Mesodermal cell (in vitro differentiated cells): ENCODE results near the gene KDM4B.

Source experiments
- H3K27ac ChIP-seq: 2 replicates; pipeline ENCODE4 v1.7.0; 2013; ENCODE audit warnings: mild to moderate bottlenecking, low read depth, low read length, moderate library complexity; ENCODE audit not compliant: severe bottlenecking
- H3K36me3 ChIP-seq: 2 replicates; pipeline ENCODE4 v1.7.1; 2013; ENCODE audit warnings: mild to moderate bottlenecking, low read length, moderate library complexity; ENCODE audit not compliant: control insufficient read depth, insufficient read depth
- H3K4me1 ChIP-seq: one replicate; pipeline ENCODE4 v1.7.1; 2013; ENCODE audit warnings: mild to moderate bottlenecking, low read length; ENCODE audit not compliant: insufficient read depth, control insufficient read depth, poor library complexity, severe bottlenecking
- H3K4me3 ChIP-seq: 2 replicates; pipeline ENCODE4 v1.7.0; 2013; ENCODE audit warnings: low read length, control low read depth, mild to moderate bottlenecking; ENCODE audit not compliant: insufficient read depth, poor library complexity, severe bottlenecking; ENCODE audit errors: extremely low read depth
- H3K9me3 ChIP-seq: 2 replicates; pipeline ENCODE4 v1.7.1; 2013; ENCODE audit warnings: mild to moderate bottlenecking, low read length, moderate library complexity; ENCODE audit not compliant: control insufficient read depth
- WGBS, 2 experiments: methylation state at CpG; one replicate each; pipeline ENCODE4 v1.1.5; 2013; ENCODE audit warnings: missing lambda C conversion rate in 2 of 2; ENCODE audit not compliant: insufficient coverage in 2 of 2; 5-methylcytosine and 5-hydroxymethylcytosine counted together

KDM4B gene

DNA sequence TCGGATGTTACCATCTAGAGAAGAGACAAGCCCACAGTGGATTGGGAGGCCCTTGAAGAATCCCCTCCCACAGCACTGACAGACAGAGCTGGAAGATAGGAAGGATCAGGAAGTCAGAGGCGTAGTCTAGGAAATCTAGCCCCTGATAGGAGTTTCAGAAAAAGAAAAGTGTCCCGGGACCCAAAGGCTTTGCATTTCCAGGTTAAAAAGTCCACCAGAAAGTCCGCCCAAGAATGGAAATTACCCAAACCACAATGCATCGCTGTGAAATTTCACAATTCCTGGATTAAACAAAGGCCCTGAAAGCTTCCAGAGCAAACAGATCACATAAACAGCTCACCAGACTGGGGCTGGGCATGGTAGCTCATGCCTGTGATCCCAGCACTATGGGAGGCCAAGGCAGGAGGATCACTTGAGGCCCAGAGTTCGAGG lies 146.9 kb downstream of the KDM4B start:
- Histone ChIP-seq H3K36me3 (peaks cover 46% of the 10 kb centered on the region), H3K4me1 (peaks cover 19% of the 10 kb centered on the region), H3K27ac (no peak overlapping the region), H3K4me3 (no peak overlapping the region), H3K9me3 (peaks cover 6% of the 10 kb centered on the region)
- 87 to 92% methylated on average over 5 of the region's 6 CpGs for whole genome bisulfite sequencing, 2 experiments

DNA sequence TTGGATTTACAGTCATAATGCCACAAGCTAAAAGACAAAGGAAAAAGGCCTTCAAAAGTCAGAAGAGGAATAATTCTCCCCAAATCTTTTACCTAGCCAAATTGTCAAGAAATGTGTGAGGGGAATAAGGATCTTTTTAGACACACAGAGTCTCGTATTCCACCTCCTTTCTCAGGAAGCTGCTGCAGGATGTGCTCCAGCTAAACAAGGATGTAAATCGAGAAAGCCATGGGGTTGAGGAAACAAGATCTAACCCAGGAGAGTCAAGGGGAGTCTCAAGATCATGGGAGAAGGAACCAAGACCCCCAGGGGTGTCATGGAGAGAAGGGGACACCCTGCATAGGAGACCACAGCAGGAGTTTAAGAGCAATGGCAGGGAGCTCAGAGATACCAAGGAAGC lies 147.4 kb downstream of the KDM4B start:
- WGBS, 2 experiments = 91% methylated on average over 1 of the region's 2 CpGs; no CpG with 5 or more reads in 1 of the 2 experiments
- no peak overlapping the region for H3K4me3 ChIP-seq
- H3K27ac ChIP-seq = no peak overlapping the region
- peaks cover 19% of the 10 kb centered on the region for H3K4me1 ChIP-seq
- peaks cover 44% of the 10 kb centered on the region for H3K36me3 ChIP-seq
- peaks cover 6% of the 10 kb centered on the region for H3K9me3 ChIP-seq

DNA sequence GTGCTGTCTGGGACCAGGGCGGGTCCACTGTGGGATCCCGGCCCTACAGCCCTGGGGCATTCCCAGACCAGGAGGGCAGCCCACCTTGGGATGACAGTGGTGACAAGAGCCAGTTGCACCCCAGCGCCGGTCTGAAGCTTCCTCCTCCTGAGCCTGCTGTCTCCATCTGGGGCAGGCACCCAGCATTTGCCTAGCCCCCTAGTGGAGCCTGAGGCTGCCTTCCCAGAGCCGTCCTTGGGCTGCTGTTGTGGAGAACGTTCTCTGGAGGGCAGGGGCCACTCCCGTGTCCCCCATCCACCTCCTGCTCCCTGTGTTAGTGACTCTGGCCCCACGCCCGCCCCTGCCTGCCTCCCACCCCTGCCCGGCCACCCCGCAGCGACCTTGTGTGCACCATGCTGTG lies 148.5 kb downstream of the KDM4B start:
- WGBS, 2 experiments = 95 to 97% methylated on average over 5 to 10 of the region's 12 CpGs
- Histone ChIP-seq H3K9me3 (peaks cover 6% of the 10 kb centered on the region), H3K27ac (no peak overlapping the region), H3K4me1 (peaks cover 17% of the 10 kb centered on the region), H3K36me3 (peaks cover 46% of the 10 kb centered on the region), H3K4me3 (no peak overlapping the region)

DNA sequence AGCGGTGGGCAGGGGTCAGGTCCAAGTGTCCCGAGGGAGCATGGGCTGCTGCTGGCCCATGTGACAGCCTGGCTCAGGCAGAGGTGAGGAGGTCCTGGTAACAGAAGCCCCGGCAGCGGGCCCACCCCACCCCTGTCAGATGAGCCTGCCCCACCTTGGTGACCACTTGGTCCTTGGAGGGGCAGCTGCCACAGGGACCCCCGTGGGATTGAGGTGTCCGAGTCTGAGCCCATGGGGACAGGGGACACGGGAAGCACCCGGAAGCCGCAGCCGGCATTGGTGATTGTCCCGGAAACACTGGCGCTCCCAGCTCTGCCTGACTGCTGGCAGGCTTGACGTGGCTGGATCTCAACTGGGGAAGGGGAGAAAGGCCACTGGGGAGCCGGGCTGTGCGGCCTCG lies 149.1 kb downstream of the KDM4B start:
- Histone ChIP-seq H3K9me3 (peaks cover 6% of the 10 kb centered on the region), H3K27ac (no peak overlapping the region), H3K4me3 (no peak overlapping the region), H3K36me3 (peaks cover 49% of the 10 kb centered on the region), H3K4me1 (peaks cover 11% of the 10 kb centered on the region)
- WGBS, 2 experiments = 90 to 97% methylated on average over 15 of the region's 16 CpGs

DNA sequence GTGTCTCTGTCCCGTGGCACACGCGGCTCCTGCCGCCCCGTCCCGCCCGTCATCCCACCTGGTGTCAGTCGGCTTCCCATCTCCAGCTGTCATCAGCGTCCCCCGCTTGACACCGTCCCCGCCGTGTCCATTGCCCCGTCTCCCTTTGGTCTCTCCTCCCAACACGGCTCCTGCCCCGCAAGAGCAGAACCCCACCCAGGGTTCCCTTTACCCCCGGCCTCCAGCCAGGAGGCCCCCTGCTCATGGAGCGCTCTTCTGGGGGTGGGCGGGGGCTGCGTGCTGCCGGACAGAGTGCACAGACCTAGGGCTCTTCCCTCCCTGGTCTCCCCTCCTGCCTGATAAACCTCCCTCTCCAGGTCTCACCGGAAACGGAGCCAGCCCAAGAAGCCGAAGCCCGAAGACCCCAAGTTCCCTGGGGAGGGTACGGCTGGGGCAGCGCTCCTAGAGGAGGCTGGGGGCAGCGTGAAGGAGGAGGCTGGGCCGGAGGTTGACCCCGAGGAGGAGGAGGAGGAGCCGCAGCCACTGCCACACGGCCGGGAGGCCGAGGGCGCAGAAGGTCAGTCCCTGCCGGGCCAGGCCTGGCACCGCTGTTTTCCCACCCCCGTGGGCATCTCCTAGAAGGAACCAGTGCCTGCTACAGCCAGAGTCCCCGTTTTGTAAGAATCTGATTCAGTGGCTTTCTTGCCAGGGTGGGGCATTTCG lies 150.5 kb downstream of the KDM4B start:
- H3K9me3 ChIP-seq = peaks cover 6% of the 10 kb centered on the region
- H3K36me3 ChIP-seq = peaks cover 56% of the 10 kb centered on the region
- peaks cover 15% of the 10 kb centered on the region for H3K4me1 ChIP-seq
- WGBS, 2 experiments = 92 to 93% methylated on average over 39 of the region's 40 CpGs
- H3K27ac ChIP-seq = no peak overlapping the region
- no peak overlapping the region for H3K4me3 ChIP-seq

DNA sequence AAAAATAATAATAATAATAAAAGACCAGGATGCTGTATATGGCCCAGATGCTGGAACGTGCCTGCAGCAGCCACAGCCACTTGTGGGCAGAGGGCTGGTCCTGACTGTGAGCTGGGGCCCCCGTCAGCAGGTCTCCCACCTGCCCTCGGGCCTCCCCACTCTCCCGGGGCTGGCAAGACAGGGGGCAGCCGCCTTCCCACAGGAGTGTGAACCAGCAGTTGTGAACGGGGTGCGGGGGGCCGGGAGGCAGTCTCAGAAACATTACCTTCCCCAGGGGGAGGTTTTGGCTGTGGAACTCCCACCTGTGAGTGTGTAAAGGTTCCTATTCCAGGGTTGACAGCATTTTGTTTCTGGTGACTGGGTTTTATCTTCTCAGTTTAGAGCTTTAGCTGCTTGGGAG lies 151.4 kb downstream of the KDM4B start:
- H3K4me3 ChIP-seq = no peak overlapping the region
- H3K4me1 ChIP-seq = peaks cover 22% of the 10 kb centered on the region
- peaks cover 6% of the 10 kb centered on the region for H3K9me3 ChIP-seq
- H3K36me3 ChIP-seq = peaks cover 52% of the 10 kb centered on the region
- 94 to 97% methylated on average over 5 to 8 of the region's 8 CpGs for WGBS, 2 experiments
- H3K27ac ChIP-seq = no peak overlapping the region

DNA sequence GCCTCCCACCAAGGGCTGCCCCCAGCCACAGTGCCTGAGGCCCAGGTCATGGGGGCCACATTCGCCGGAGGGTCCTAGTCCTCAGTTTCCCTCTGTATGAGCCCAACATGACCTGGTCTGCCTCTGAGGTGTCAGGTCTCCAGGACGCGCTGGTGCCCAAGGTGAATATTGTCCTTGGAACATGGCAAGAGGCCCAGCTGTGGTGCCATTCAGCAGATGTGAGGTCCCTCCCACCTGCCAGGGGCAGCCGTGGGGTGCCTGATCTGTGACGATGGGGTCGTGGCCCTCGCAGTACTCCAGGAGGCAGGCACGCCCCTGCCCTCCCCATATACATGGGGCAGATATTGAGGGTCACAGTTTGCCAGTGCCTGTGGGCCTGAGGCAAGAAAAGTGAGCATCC lies 151.9 kb downstream of the KDM4B start:
- WGBS, 2 experiments = 96 to 97% methylated on average over 8 to 9 of the region's 9 CpGs
- peaks cover 6% of the 10 kb centered on the region for H3K9me3 ChIP-seq
- H3K4me1 ChIP-seq = peaks cover 27% of the 10 kb centered on the region
- H3K36me3 ChIP-seq = peaks cover 47% of the 10 kb centered on the region
- H3K27ac ChIP-seq = no peak overlapping the region
- no peak overlapping the region for H3K4me3 ChIP-seq

DNA sequence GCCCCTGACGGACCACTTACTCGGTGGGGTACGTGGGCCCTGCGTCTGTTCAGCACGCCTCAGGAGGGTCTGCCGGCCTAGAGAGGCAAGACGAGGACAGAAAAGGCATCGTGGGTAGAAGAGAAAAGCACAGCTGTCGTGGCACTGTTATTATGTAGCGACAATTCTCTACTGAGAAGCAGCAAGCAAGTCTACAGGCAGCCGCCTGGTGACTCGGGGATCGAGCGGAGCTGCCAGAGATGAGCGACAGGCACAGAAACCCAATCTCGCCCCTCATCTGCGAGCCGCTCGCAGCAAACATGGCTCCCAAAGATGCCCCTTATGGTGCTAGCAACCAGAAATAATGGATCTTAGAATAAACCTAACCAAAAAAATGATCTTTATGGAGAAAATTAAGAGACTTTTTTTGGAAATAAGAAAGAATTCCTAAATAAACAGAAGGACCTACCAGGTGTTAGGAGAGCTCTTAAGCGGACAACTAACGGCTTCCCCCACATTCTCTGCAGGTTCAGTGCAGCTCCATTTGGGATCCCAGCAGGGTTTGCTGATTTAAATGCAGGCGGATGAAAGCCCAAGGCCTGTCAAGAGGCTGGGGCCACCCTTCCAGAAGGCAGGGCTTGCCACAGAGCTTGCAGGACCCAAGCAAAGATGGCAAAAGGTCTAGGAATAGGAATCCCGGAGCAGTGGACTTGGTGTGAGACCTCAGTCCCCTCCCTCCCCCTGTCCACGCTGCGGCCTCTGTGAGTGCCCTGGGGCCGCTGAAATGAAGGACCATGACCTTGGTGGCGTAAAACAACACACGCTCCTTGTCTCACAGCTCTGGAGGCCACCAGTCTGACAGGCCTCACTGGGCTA lies 152.6 kb downstream of the KDM4B start:
- Histone ChIP-seq H3K9me3 (peaks cover 3% of the 10 kb centered on the region), H3K27ac (no peak overlapping the region), H3K4me3 (no peak overlapping the region), H3K36me3 (peaks cover 41% of the 10 kb centered on the region), H3K4me1 (peaks cover 33% of the 10 kb centered on the region)
- 91 to 93% methylated on average over 21 to 25 of the region's 28 CpGs for WGBS, 2 experiments

DNA sequence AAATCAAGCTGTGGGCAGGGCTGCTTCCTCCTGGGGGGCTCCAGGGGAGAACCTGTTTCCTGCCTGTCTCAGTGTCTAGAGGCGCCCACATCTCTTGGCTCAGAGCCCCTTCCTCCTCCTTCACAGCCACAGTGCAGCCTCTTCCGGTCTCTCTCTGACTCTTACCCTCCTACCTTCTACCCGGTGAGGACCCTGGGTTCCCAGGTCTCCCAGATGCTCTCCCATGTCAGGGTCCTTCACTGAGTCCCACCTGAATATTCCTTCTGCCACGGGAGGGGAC lies 153.1 kb downstream of the KDM4B start:
- peaks cover 38% of the 10 kb centered on the region for H3K36me3 ChIP-seq
- H3K4me1 ChIP-seq = peaks cover 37% of the 10 kb centered on the region
- no peak overlapping the region for H3K4me3 ChIP-seq
- H3K9me3 ChIP-seq = no peaks in the 10 kb centered on the region
- H3K27ac ChIP-seq = no peak overlapping the region
- WGBS, 2 experiments = 80 to 88% methylated on average over 3 to 4 of the region's 4 CpGs

DNA sequence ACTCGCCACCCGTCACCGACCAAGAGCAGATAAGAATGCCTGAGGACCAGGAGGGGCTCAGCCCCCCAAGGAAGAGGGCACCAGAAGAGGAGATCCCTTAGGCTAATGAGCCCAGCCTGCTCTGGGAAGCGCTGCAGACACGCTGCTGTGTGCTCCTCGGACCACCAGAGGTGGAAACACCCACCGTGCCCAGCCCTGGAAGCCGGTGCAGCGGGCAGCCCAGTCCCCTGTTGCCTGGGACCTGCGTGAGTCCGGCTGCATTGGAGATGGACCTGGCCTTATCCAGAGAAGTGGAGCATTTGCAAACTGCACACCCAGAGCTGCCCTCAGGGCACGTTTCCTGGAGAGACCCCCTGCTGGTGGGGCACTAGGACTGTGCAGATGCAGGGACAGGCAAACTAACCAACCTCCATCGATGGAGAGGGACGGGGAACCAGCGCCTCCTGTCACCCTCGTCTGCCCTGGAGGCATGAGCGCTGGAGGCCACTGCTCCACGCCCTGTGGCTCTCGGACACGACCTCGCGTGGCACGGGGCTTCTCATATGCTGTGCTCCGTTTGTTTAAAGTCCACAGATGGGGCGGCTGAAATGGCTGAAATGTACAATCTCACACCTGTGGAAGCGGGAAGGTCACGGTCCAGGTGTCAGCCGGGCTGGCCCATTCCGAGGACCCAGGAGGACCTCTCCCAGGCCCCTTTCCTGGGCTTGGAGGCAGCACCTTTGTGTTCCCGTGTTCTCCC lies 153.9 kb downstream of the KDM4B start:
- Histone ChIP-seq H3K4me3 (no peak overlapping the region), H3K36me3 (peaks cover 38% of the 10 kb centered on the region), H3K4me1 (peaks cover 44% of the 10 kb centered on the region), H3K27ac (no peak overlapping the region), H3K9me3 (no peaks in the 10 kb centered on the region)
- WGBS, 2 experiments = 89 to 93% methylated on average over 30 of the region's 30 CpGs
